ENCODE measurements around the gene ADAP1.

- no peak for TF ChIP-seq CTCF (conservative IDR thresholded peaks at IDR 0.05; ENCODE audit: low read length)
- no peak for TF ChIP-seq EZH2phosphoT487 (IDR thresholded peaks at IDR 0.05; ENCODE audit: borderline replicate concordance)
Measured at GRCh38 chr7:889025-889390, 65.5 kb downstream of the ADAP1 start.

Measured in Loucy (cell line).